HS-27A (cell line): ENCODE results near the gene METTL4.

Source experiments
- DNase-seq: peaks from one replicate; pipeline ENCODE4 v3.0.0-alpha.2; 2012; ENCODE audit warnings: low read depth, missing footprints

METTL4 gene

DNA sequence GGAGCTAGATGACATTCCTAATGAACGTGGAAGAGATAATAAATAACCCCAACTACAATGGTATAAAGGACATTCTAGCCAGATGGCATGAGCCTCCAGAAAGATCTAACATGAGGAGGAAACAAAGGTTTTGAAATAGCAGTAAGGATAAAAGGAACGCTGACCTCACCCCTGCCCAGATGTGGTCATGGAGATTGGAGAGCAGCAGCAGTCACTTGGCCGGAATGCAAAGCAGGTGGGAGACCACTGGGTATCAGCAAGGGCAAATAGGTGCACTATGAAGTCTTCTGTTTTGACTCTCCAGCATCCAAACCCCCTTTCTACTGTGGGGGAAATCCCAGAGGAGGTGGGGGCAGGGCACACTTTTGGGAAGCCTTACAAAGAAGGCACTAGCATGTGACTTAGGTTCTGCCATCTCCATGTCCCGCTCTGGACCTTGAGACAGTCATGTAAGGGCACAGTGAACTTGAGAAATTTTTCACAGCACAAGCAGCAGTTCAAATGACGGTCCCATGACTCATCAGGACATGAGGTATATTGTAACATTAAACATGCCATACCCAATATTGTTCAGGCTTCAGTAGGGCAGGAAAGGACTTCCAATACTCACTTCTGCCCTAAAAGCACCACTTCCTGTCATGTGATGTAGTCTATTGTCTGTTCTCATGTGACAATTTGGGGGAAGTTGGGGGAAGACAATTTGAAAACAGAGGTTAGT is 55.2 kb downstream of the METTL4 start:
- DNase-seq = peak; percentile 96

- DNase-seq = peak; percentile 68
Observed at GRCh38 chr18:2515171-2515787, 56.0 kb downstream of the METTL4 start.

DNA sequence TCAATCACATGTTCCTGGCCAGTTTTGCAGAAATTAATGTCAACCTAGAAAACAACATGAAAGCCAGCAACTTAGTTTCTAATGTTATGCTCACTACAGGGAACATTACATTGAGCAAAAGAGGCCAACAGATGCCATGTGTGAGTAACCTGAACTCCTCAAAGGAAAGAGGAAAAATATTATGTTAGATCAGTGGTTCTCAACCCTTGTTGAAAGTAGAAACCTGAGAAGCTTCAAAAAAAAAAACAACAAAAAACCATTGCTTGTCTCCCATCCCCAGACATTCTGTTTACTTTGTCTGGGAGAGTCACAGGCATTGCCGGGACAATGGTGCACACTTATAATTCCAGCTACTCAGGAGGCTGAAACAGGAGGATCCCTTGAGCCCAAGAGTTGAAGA is 57.7 kb downstream of the METTL4 start:
- DNase-seq = no peak

DNA sequence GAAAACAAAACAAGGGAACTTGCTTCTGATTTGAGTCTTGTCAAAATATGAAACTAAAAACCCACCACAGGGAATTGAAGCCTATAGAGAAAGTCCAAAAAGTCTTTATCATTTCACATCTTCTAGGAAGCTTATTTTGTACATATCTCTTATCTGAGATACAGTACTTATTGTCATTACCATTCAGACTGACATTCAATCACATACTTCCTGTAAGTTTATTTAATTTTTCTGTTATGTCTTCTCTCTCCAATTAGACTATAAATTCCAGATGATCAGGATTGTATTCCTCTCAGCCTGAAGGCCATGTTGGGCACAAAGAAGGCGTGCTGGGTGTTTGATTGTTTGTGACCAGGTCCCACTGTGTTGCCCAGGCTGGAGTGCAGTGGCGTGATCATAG is 59.2 kb downstream of the METTL4 start:
- no peak for DNase-seq

GRCh38 chr18:2511451-2511850 is 59.9 kb downstream of the METTL4 start:
- DNase-seq = no peak

DNA sequence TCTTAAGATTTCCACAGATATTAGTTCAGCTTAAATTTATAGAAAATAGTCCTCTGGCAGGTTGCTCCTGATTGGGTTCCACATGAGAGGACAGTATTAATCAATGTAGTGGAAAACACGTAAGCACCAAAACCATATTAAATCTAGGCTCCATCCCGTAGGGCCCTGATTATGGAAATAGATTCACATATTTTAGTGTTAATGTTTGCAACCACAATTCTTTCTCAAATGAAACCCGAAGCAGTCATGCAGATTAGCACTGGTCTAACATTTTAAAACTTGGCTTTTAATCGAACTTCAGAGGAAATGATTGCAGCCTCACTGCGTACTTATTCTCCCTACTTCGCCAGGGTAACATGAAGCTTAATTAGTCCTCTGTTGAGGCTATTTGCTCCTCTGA is 60.9 kb downstream of the METTL4 start:
- no peak for DNase-seq

GRCh38 chr18:2508678-2509077 is 62.6 kb downstream of the METTL4 start:
- no peak for DNase-seq

DNA sequence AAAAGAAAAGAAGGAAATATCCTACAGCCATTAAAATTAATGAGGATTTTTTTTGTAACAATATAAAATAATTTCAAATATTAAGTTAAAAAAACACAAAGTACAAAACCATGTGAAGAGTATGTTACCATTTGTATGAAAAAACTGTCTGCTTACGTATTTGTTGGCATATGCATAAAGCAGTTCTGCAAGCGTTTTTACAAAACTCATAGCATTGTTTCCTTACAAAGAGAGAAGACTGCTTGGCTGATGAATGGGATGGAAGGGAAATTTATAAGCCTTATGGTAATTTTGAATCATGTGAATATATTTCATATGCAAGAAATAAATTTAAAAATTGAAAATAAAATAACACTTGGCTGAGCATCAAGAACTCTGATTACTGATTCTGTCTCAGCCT is 63.1 kb downstream of the METTL4 start:
- DNase-seq = no peak

- no peak for DNase-seq
Observed at GRCh38 chr18:2504642-2505041, 66.7 kb downstream of the METTL4 start.

- no peak for DNase-seq
Observed at GRCh38 chr18:2502880-2503279, 68.4 kb downstream of the METTL4 start.

GRCh38 chr18:2502394-2502793 is 68.9 kb downstream of the METTL4 start:
- DNase-seq = no peak

GRCh38 chr18:2497797-2498196 is 73.5 kb downstream of the METTL4 start:
- DNase-seq = no peak

GRCh38 chr18:2495381-2495780 is 75.9 kb downstream of the METTL4 start:
- DNase-seq = no peak

DNA sequence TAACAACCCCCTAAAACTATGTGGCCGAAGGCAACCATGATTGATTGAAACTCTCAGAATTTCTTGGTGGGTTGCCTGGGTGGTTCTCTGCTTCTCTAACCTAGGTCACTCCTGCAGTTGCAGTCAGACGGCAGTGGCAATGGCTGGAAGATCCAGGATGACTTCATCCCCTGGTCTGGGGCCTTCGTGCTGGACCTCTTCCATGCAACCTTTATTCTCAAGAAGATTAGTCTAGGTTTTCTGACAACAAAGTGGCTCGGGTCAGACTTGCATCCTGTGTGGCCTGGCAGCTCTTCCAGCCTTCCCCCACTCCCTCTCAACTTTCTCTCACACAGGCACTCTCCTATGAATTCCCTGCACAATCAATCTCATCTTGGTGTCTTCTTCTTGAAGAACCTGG is 76.4 kb downstream of the METTL4 start:
- DNase-seq = no peak
